OCI-LY1 (cell line): Measurements from ENCODE around the gene ECM1.

Source experiments
- CTCF ChIP-seq: fragments of 200-600 bp; sonication (generic), shearing (Covaris generic); IDR thresholded peaks from 2 replicates; pipeline ENCODE4 v1.5.1; 2017; ENCODE audit warnings: mild to moderate bottlenecking, antibody characterized with exemption, low read length, moderate library complexity, mixed read lengths
- EZH2 ChIP-seq: fragments of 200-600 bp; sonication (generic), shearing (Covaris generic); IDR thresholded peaks from 2 replicates; pipeline ENCODE4 v1.8.0; 2017; ENCODE audit warnings: borderline replicate concordance, mixed run types, mild to moderate bottlenecking, antibody characterized with exemption, low read length, moderate library complexity, mixed read lengths

GRCh38 chr1:150549496-150550221, 41.8 kb downstream of the ECM1 start:
- no peak for TF ChIP-seq CTCF
- no peak for TF ChIP-seq EZH2
